Skeletal muscle cell (primary cell): ENCODE results near the gene SLC27A3.

Experiments used
- DNase-seq: peaks from one replicate; pipeline ENCODE4 v3.0.0-alpha.2; 2010; ENCODE audit warnings: low read depth
- H3K4me3 ChIP-seq: 2 replicates; pipeline ENCODE4 v1.5.1; 2011; ENCODE audit warnings: low read depth, mild to moderate bottlenecking, control low read depth, low read length, moderate library complexity

SLC27A3 gene

DNA sequence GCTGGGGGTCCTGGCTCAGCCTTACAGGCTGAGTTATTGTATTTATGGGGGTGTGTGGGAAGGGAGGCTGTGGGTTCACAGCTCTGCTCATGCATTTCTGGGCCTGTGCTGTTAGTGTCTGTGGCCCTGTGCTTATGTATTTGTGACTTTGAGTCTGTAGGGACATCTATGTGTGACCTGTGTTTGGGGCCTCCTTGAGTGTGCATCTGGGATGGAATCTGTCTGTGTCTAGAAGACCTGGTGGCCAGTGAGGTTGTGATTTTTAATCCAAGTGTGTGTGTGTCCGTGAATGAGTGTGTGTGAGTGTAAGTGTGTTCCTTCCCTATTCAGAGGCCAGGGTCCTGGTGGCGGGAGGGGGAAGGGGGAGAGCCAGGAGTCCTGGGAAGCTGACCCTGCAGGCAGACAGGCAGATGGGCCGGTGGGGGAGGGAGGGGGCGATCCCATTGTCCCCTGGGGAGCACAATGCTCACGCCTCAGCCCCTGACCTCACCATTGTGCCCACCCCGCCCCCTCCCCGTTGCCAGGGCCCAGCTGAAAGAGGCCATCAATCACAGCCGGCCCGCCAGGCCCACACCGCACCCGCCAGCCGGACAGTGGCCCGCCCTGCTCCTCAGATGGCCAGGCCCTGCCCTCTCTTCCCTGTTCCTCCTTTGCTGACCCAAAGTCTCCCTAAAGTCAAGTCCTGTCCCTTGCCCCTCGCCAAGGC, 19.6 kb downstream of the SLC27A3 start:
- DNase-seq = no peak
- no peak overlapping the region for H3K4me3 ChIP-seq

DNA sequence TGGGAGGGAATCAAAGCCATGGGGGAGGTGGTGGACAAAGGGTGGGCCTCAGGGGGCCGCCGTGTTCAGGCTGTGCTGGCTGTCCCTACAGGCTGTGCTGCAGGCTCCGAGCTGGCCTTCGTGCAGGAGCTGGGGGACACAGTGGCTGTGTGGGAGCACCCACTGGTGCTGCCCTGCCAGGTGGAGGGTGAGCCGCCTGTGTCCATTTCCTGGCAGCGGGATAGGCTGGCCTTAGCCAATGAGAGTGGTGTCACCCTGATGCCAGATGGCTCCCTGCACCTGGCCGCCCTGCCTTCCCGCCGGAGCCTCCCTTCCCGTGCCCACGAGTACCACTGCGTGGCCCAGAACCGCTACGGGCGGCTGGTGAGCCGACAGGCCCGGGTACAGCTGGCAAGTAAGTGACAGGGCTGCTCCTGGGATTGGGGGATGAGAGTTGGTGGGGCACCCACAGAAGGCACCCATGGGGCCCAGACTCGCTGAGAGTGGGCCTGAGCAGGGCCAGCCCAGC, 20.2 kb downstream of the SLC27A3 start:
- DNase-seq = no peak
- H3K4me3 ChIP-seq = no peak overlapping the region

DNA sequence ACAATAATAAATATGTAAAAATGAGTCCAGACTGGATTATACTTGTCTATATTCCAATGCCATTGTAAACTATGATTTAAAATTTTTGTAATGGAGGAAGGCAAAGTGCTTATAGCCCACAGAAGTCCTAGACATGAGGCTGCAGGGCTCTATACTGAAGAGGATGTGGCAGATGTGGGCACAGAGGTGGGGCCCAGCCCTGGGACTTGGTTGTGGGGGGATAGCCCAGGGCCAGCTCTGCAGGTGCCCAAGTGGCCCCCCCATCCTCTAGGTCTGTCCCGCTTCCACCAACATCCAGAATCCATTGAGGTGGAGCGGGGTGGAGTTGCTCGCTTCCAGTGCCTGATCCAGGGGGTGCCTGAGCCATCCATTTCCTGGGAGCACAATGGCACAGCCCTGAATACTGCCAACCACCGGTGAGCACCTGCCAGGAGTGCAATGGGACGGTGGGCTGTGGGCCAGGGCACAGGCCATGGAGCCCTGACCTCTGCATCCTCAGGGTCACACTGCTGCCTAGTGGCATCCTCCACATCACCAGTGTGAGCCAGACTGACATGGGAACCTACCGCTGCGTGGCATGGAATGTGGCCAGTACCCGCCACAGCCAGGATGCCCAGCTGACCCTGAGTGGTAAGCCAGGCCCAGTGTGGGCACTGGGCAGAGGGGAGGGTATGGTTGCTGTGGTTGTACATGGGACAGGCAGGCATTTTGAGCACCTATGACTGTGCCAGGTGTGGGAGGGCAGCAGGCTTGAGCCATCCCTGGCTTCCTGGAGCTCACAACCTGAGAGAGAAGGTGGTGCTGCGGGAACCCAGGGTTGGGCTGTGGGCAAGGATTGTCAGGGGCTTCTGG, 21.0 kb downstream of the SLC27A3 start:
- no peak overlapping the region for H3K4me3 ChIP-seq
- DNase-seq = no peak

DNA sequence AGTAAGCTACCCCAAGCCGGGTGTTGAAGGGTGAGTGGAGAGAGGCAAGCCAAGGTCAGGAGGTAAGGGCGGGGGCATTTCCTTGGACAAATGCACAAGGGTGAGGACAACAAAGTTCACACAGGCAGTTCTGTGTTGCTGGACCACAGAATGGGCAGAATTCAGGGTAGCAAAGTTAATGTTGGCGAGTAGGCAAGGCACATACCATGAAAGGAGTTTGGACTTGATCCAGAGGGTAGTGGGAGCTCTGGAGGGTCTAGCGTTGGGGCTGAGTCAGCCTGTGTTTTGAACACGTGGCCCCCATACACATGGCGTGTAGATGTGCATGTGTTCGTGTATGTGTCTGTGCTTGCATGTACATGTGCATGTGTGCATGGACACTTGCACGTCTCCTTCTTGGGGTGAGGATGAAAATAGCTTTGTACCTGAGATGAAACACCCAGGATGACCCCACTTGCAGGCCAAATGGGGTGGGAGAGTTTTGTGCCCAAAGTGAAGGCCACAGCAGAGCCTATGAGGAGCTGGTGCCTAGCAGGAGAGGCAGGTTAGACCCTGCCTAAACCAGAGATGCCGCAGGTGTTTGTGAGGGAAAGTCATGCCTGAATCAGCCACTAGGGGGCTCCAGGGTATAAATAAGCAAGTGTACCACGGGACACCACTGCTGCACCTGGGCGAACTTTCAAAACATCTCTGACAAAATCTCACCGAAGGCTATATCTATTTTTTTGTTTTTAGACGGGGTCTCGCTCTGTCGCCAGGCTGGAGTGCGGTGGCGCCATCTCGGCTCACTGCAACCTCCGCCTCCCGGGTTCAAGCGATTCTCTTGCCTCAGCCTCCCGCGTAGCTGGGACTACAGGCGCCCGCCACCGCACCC, 21.8 kb downstream of the SLC27A3 start:
- DNase-seq = no peak
- H3K4me3 ChIP-seq = no peak overlapping the region

DNA sequence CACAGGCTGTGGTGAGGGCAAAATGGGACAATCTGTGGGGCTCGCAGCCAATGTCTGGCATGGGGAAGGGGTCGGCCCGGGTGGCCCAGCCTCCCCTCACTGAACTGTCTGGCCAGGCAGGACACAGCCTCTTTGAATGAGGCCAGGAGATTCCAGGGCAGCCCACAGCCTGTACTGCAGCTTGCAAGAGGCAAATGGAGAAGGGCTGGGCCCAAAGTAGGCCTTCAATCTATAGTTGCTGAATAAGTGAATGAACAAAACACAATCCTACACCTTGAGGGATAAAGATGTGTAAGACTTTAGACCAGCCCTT, 23.2 kb downstream of the SLC27A3 start:
- no peak for DNase-seq

DNA sequence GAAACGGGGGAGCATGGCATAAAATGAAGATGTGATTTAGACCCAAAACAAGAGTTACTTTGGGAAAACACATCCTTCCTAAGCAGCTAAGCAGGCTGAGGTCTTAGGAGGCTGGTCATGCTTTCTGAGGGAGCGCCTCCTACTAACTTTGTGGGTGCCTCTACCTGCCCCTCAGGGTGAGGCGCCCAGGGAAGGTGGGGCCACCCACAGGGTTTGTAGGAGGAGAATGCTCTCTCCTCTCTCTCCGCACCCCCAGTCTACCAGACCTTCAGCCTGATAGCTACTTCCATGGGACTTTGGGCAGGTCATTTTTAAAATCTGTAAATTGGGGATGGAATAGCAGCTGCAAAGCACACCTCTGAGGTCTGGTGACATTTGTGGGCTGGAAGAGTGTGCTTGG, 23.8 kb downstream of the SLC27A3 start:
- H3K4me3 ChIP-seq = no peak overlapping the region
- no peak for DNase-seq

More for the DNA sequence above, 23.2 kb downstream of the SLC27A3 start:
- H3K4me3 ChIP-seq = no peak overlapping the region

DNA sequence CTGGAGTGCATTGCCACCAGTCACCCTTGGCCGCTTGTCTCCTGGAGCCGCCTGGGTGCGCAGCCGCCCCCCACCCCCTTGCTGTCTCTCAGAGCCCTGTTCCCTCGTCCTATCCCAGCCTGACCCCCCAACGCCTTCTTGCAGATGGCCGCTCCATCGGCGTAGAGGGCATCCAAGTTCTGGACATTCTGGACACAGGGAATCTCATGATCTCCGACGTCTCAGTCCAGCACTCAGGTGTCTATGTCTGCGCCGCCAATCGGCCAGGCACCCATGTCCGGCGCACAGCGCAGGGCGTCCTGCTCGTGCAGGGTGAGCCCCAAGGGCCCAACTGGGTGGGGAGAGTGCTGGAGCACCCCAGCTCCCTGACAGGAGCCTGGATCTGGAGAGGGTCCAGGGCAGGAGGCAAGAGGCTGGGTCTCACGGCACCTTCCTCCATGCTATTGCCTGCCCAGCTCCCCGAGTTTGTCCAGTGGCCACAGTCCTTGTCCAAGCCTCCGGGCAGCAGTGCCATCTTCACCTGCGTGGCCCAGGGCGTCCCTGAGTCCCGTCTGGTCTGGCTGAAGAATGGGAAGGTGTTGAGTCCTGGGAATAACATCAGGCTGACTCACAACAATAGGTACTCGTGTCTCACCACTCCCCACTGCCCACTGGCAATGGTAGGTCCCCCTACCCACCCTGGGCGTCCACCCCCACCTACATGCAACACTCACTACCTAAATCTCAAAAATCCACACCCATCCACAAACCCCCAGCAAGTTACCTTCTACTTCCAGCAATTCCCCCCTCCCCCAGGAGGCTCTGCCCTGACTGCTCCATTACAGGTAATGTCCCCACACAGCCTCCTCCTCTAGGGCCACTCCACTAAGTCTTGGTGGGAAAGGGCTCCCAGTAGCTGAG, 24.6 kb downstream of the SLC27A3 start:
- no peak overlapping the region for H3K4me3 ChIP-seq
- no peak for DNase-seq

DNA sequence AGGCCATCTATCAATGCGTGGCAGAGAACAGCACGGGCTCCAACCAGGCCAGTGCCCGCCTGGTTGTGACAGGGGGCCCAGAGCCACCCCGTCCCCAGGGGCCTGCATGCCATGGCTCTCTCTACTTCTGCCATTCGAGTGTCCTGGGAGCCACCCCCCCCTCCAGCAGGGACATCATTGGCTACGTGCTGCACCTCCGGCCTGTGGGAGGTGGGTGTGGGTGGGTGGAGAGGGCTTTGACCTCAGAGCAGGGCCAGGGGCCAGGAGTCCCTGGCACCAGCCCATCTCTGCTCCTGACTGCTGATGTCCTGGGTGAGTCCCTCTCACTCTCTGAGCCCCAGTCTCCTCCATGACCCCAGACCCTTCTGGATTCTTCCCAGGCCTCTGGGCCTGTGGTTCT, 25.3 kb downstream of the SLC27A3 start:
- H3K4me3 ChIP-seq = no peak overlapping the region
- no peak for DNase-seq

DNA sequence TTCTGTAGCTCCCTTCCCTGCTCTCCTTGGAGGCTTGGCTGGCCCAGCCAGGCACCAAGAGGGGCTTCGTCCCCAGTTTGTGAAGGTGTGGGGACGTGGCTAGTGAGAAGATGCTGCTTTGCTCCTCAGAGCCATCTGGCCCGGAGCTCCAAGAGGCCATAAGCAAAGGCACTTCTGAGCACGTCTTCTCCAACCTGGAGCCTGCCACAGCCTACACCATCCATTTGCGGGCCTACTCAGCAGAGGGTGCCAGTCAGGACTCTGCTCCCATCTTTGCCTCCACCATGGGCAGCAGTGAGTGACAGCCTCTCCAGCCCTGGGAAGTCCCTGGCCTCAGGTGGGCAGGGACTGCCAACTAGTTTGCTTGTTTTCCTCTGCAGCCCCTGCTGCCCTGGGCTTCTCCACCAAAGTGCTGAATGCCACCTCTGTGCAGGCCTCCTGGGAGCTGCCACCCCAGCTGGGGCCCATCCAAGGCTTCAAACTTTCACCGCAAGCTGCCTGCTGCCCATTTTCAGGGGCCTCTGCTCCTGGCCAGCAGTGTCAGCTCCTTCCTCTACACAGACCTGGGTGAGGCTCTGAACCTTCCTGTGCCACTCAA, 25.9 kb downstream of the SLC27A3 start:
- no peak overlapping the region for H3K4me3 ChIP-seq
- no peak for DNase-seq

DNA sequence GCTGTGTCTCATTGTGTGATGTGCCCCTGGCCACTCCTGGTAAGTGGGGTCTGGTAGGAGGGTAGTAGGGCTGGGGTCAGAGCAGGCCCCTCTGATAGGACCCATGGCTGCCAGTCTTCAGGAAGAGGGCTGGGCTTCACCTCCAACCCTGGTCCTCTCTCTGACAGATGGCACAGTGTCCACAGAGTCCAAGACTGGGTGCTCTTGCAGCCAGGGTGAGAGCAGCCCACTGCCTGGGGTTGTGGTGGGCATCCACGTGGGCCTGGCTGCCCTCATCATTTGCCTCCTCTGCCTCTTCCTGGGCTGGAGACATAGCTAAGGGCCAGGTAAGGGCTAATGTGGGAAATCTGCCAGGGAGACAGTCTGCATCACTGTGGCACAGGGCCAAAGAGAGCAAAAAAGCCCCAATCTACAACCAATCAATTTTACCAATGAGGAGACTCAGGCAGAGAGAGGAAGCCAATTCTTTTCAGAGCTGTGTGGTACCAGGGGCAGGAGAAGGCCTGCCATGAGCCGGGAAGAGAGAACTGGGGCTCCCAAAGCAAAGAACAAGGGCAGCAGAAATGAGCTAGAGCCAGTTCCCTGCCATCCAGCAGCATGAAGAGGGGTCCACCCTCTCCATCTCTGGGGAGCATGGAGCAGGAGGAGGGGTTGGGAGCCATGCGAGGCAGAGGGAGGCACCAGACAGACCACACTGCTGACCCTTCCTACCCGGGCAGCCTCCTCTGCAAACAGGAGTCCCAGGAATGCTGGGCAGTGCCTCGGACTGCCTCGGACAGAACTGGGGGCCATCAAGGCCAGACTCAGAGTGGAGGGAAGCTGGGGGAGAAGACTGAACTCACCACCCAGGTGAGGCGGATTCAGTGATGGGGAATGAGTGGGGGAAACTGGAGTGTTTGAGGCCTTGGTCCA, 26.8 kb downstream of the SLC27A3 start:
- DNase-seq = no peak
- H3K4me3 ChIP-seq = no peak overlapping the region

DNA sequence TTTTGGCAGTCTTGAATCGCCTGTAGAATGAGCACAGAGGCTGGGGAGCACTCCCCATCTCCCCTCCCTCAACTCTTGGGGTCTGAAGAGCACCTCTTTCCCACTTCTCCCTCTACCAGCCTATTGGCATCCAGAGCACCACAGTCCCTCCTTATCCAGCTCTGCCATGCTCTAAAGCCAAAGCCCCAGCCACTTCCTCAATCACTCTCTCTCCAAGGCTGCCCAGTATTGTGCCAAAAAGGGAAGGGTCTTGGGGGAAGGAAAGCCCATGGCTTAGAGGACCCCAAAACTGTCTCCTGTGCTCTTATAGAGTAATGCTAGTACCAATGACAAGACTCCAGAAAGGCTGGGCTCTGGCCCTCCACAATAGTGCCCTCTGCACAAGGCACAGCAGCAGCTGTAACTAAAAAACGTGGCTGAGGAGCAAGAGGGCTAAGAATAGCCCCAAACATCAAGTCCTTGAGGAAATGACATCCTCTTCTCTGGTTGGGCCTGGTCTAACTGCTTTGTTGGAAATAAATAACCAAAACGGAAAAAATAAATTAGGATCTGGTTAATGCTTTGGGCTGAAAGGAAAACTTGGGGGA, 28.4 kb downstream of the SLC27A3 start:
- no peak for DNase-seq
- H3K4me3 ChIP-seq = no peak overlapping the region

DNA sequence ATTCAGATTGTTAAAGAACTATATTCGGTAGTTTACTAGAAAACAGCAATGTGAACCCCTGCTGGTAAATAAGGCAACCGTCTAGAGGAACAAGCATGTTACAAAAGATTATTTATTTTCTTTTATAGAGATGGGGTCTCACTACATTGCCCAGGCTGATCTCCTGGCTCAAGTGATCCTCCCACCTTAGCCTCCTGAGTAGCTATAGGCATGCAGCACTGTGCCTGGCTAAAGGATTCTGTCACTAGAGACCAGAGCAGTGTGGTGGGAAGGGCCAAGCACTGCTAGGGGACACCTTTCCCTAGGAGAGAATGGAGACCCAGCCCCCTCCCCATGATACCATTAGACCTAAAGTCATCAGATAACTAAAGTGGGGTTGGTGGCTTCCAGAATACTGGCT, 28.9 kb downstream of the SLC27A3 start:
- no peak for DNase-seq
- no peak overlapping the region for H3K4me3 ChIP-seq

DNA sequence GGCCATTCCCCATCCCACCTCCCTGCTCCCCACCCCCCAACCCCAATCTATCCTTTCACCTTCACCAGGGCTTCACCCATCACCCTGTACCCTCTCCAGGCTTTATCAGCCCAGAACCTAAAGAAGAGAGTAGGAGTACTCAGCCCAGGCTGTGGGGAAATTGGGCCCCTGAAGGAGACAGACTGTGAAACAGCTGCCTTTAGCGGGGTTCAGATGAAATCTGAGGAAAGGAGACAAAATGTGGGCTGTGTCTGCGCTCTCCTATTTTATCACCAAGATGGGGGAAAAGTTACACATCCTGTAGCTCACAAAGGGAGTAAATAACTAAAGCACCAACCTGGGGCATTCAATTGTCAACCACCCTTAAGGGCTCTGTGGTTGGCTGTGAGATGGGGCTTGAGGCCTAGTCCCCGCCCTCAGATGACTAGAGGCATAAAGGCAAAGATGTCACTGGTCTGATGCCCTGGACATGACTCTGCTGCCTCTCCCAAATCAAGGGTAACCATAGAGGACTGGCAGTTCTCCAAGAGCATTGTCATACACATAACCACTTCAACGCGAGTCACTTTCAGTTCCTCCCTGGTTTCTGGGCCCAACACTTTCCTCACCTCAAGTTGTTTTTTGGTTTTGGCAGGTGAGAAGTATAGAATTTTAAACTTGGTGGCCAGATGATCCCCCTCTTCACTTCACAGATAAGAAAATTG, 30.0 kb downstream of the SLC27A3 start:
- peak; percentile 67 for DNase-seq

DNA sequence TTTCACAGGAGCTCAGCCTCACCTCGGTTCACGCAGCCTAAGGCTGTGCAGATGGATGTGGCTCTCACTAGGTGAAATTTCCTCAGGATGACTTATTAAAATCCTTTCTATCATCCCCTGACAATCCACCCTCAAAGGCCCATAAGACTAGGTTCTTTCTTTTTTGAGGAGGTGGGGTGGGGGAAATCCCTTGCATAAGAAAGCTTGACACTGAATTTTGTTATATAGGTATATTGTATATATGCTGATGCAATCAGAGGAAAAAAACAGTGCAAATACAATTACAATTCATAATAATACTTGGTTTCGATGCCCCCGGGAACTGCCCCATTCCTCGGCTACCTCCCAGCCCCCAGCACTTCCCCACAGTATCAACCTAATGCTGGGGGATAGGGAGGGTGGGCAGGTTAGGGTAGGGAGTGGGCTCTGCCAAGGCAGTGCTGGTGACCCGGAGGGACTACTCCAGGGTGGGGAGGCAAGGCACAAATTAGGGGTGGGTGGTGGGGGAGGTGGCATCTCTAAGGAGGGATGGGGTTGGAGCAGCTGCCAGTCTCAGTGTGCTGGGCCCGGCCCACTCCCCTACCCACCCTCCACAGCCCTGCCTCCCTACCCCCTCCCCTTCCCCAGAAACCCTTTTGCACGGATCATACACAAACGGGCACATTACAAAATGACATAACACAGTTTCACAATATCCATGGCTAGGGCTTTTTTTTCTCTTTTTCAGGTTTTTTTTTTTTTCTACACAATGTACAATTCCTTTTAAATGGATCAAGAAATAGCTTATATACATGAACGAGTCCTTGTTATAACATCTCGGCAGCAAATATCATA, 30.9 kb downstream of the SLC27A3 start:
- DNase-seq = no peak
- H3K4me3 ChIP-seq = no peak overlapping the region

More for the DNA sequence above, 30.0 kb downstream of the SLC27A3 start:
- H3K4me3 ChIP-seq = no peak overlapping the region

DNA sequence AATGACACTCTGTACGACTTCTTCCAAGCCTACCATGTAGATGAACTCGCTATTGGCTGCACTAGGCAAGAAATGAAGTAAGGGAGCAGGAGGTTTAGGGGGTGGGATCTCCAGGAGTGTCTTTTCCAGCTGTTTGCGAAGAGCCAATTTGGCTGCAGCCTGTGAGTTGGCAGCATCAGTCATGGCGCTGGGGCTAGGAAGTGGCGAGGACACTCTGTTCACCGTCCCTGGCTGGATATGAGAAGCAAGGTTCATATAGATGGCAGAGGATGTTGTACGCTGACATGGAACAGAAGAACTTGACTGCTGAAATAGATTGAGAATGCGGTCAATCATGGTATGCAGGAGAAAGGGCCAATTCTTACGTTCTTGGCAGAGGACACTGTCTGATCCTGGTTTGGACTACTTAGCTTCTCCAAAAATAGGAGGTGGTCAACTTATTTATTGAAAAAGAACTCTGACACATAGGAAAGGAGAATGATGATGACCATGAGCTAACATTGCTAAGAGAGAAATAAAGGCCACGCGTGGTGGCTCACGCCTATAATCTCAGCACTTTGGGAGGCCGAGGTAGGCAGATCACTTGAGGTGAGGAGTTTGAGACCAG, 41.2 kb downstream of the SLC27A3 start:
- DNase-seq = no peak
- no peak overlapping the region for H3K4me3 ChIP-seq

DNA sequence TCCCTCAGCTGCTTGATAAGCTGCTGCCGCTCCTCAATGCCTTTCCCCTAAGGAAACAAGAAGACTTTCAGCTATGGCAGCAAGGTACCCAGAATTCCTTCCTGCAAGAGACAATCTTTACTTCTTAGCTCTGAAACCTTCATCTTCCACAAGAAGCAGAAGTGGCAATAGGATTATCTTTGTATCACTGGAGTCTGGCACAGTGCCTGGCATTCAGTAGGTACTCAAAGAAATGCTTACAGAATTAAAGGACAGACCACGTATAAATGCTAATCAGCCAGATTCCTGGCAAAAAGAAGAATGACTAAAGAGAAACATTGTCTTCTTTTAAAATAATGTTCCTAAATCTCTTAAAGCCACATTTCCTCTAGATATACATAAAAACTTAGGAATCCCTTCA, 43.7 kb downstream of the SLC27A3 start:
- H3K4me3 ChIP-seq = no peak overlapping the region
- DNase-seq = no peak
